Body of pancreas (tissue), 4 donors: Measurements from ENCODE around the gene ACTR3.

Source experiments
- CTCF ChIP-seq, 7 experiments: fragments of 450-650 bp in 4 of 7; fragments of 200-600 bp in 3 of 7; sonication (generic) in 3 of 7; IDR thresholded peaks; one replicate each; pipeline ENCODE4 v1.5.1; 2016 to 2019; ENCODE audit warnings: antibody characterized with exemption in 7 of 7
- POLR2A ChIP-seq, 3 donors: fragments of 450-650 bp; IDR thresholded peaks; one replicate each; pipeline ENCODE4 v1.6.1; 2016; ENCODE audit warnings: antibody characterized with exemption in 3 of 3, mild to moderate bottlenecking in 2 of 3

GRCh38 chr2:113891265-113891959, 1.5 kb downstream of the ACTR3 start:
- TF ChIP-seq CTCF (IDR thresholded peaks at IDR 0.05) (no peak), POLR2A (IDR thresholded peaks at IDR 0.05) (no peak)
